Esophagus muscularis mucosa (tissue), 4 donors: ENCODE data around the gene FXR1. TPM values are rescaled to one million over a fixed set of nuclear protein-coding genes. Genes with fewer than 3 reads are reported as not detected.
"Not testable (repeated sequence)": the region's sequence is repeated elsewhere in the genome, so short reads cannot be mapped to it uniquely, and the experiment has no call there.

ENCODE experiments used
- DNase-seq: peaks from one replicate; pipeline ENCODE4 v3.0.0-alpha.2; 2017; ENCODE audit errors: extremely low spot score
- H3K27ac ChIP-seq, 4 donors: fragments of 200-600 bp; sonication (generic); replicated peaks in 1 of 4; 1 replicate in 3 of 4; 2 replicates in 1 of 4; pipeline ENCODE4 v1.5.1; 2016 to 2019; ENCODE audit warnings: mild to moderate bottlenecking in 1 of 4
- H3K27me3 ChIP-seq, 4 donors: fragments of 200-600 bp; sonication (generic); one replicate each; pipeline versions ENCODE4 v1.5.1 to v1.6.0; 2016 to 2019
- H3K36me3 ChIP-seq, 4 donors: fragments of 200-600 bp; sonication (generic); one replicate each; pipeline ENCODE4 v1.5.1; 2016 to 2019
- H3K4me1 ChIP-seq, 4 donors: fragments of 200-600 bp; sonication (generic); one replicate each; pipeline ENCODE4 v1.5.1; 2016 to 2019
- H3K4me3 ChIP-seq, 4 donors: fragments of 200-600 bp; sonication (generic); 1 replicate in 2 of 4; 2 replicates in 2 of 4; pipeline ENCODE4 v1.5.1; 2016 to 2019; ENCODE audit warnings: mild to moderate bottlenecking in 4 of 4, moderate library complexity in 1 of 4
- H3K9me3 ChIP-seq, 4 donors: fragments of 200-600 bp; sonication (generic); 1 replicate in 3 of 4; 2 replicates in 1 of 4; pipeline ENCODE4 v1.5.1; 2016 to 2019
- CTCF ChIP-seq, 3 experiments: fragments of 200-600 bp in 2 of 3; fragments of 450-650 bp in 1 of 3; sonication (generic) in 2 of 3; IDR thresholded peaks; one replicate each; pipeline ENCODE4 v1.5.1; 2017 to 2019; ENCODE audit warnings: antibody characterized with exemption in 3 of 3, mild to moderate bottlenecking in 2 of 3, moderate library complexity in 1 of 3
- EP300 ChIP-seq: sonication (generic); formaldehyde crosslinking; IDR thresholded peaks from one replicate; pipeline ENCODE4 v1.6.1; 2017; ENCODE audit warnings: antibody characterized with exemption
- POLR2A ChIP-seq: fragments of 450-650 bp; IDR thresholded peaks from one replicate; pipeline ENCODE4 v1.6.1; 2017; ENCODE audit warnings: antibody characterized with exemption, moderate library complexity, mild to moderate bottlenecking, low read depth
- POLR2AphosphoS5 ChIP-seq, 2 donors: sonication (generic); formaldehyde crosslinking; IDR thresholded peaks; one replicate each; pipeline ENCODE4 v1.6.1; 2017; ENCODE audit warnings: antibody characterized with exemption in 2 of 2
- WGBS: methylation state at CpG from one replicate; pipeline ENCODE4 v1.1.5; 2018; 5-methylcytosine and 5-hydroxymethylcytosine counted together
- intact Hi-C: fragments of 100-400 bp; cut with DNase I; formaldehyde crosslinking; loops from one replicate; pipeline ENCODE4 v1.15.1; 2023
- total RNA-seq, 4 donors: library from RNA; depleted of rRNA; stranded (reverse); fragments of >200 nt; gene quantifications; one replicate each; pipeline versions ENCODE4 v1.1.0 to v1.2.1, GENCODE V29; 2016

Gene FXR1
- total RNA-seq, 4 donors from 2014 or later, result 129 to 174 (median 164) TPM

- Histone ChIP-seq H3K36me3 (peaks cover 0 to 48% (median 25%) of the 10 kb centered on the region in 4 donors), H3K4me3 (no peak overlapping the region), H3K4me1 (peaks cover 19 to 46% (median 28%) of the 10 kb centered on the region in 4 donors), H3K27ac (no peak overlapping the region), H3K27me3 (no peaks in the 10 kb centered on the region), H3K9me3 (no peaks in the 10 kb centered on the region)
- intact Hi-C loops, result no loop called here
- no peak for DNase-seq
- no peak for TF ChIP-seq POLR2A
- TF ChIP-seq EP300, result no peak
- no peak for TF ChIP-seq CTCF (IDR thresholded peaks at IDR 0.05)
- no peak for TF ChIP-seq POLR2AphosphoS5 (IDR thresholded peaks at IDR 0.05)
- WGBS, result 94% methylated on average over 2 of the region's 2 CpGs
These were observed 74.9 kb downstream of the FXR1 start for GRCh38 chr3:180987344-180987743.

GRCh38 chr3:180989291-180990163 lies 77.1 kb downstream of the FXR1 start, which contains the start of gene DNAJC19:
TSS of gene DNAJC19 (minus strand) at chr3:180989736. CDS start at chr3:180989602, 134 bp downstream.
- intact Hi-C loops, result loop anchor here (5.0 kb wide), 1 partner anchor 77 kb away; the partner anchor contains the start of gene FXR1
- TF ChIP-seq POLR2A, result peak; percentile 48
- TF ChIP-seq CTCF (IDR thresholded peaks at IDR 0.05), result peak in 1 of 3 experiments; percentile 9
- no peak for TF ChIP-seq EP300
- peak; percentile 96 to 97 for TF ChIP-seq POLR2AphosphoS5 (IDR thresholded peaks at IDR 0.05)
- Histone ChIP-seq H3K9me3 (no peaks in the 10 kb centered on the region), H3K27ac (peak within 1 kb of the TSS; percentile 84 to 90 (median 88)), H3K27me3 (no peaks in the 10 kb centered on the region), H3K36me3 (peaks cover 0 to 31% (median 14%) of the 10 kb centered on the region in 4 donors), H3K4me1 (peaks cover 19 to 41% (median 25%) of the 10 kb centered on the region in 4 donors), H3K4me3 (peak within 1 kb of the TSS; percentile 61 to 93 (median 78))
- WGBS, result under 1% methylated on average over 32 of the region's 43 CpGs
- peak; percentile 97 for DNase-seq

GRCh38 chr3:180990505-180990904 lies 78.0 kb downstream of the FXR1 start:
- H3K4me1 ChIP-seq, result peaks cover 19 to 41% (median 25%) of the 10 kb centered on the region in 4 donors
- H3K36me3 ChIP-seq, result peaks cover 0 to 21% (median 10%) of the 10 kb centered on the region in 4 donors
- intact Hi-C loops, result loop anchor here (5.0 kb wide), 1 partner anchor 78 kb away; the partner anchor contains the start of gene FXR1
- peak overlapping the region; percentile 61 to 93 (median 78) for H3K4me3 ChIP-seq
- no peak for TF ChIP-seq POLR2AphosphoS5 (IDR thresholded peaks at IDR 0.05)
- WGBS, result 33% methylated on average over 2 of the region's 2 CpGs
- no peaks in the 10 kb centered on the region for H3K9me3 ChIP-seq
- DNase-seq, result no peak
- H3K27me3 ChIP-seq, result no peaks in the 10 kb centered on the region
- peak overlapping the region; percentile 84 to 90 (median 88) for H3K27ac ChIP-seq

- WGBS, result 83% methylated on average over 2 of the region's 2 CpGs
These were observed 84.0 kb downstream of the FXR1 start for GRCh38 chr3:180996415-180996932.

GRCh38 chr3:181002331-181002730 lies 89.9 kb downstream of the FXR1 start:
- 87% methylated on average over 4 of the region's 4 CpGs for WGBS
- intact Hi-C loops, H3K4me1 ChIP-seq, H3K4me3 ChIP-seq, H3K27me3 ChIP-seq, H3K27ac ChIP-seq, H3K36me3 ChIP-seq, DNase-seq: not testable (repeated sequence)
- peaks cover 0 to 12% (median 9%) of the 10 kb centered on the region in 4 donors for H3K9me3 ChIP-seq

More at GRCh38 chr3:180996415-180996932, 84.0 kb downstream of the FXR1 start:
- H3K4me1 ChIP-seq, result no peaks in the 10 kb centered on the region
- no peak overlapping the region for H3K27ac ChIP-seq
- intact Hi-C loops, result no loop called here
- H3K27me3 ChIP-seq, result no peaks in the 10 kb centered on the region
- DNase-seq, result no peak
- no peak overlapping the region for H3K4me3 ChIP-seq
- TF ChIP-seq CTCF (IDR thresholded peaks at IDR 0.05) (no peak), POLR2AphosphoS5 (IDR thresholded peaks at IDR 0.05) (no peak), EP300 (no peak), POLR2A (no peak)
- H3K9me3 ChIP-seq, result peaks cover 0 to 12% (median 4%) of the 10 kb centered on the region in 4 donors
- no peaks in the 10 kb centered on the region for H3K36me3 ChIP-seq

GRCh38 chr3:181003469-181003868 lies 91.0 kb downstream of the FXR1 start:
- intact Hi-C loops, H3K4me1 ChIP-seq, H3K27me3 ChIP-seq, H3K4me3 ChIP-seq, DNase-seq, H3K36me3 ChIP-seq, H3K27ac ChIP-seq: not testable (repeated sequence)
- H3K9me3 ChIP-seq, result peaks cover 0 to 12% (median 9%) of the 10 kb centered on the region in 4 donors
- WGBS, result 55% methylated on average over 2 of the region's 2 CpGs
